OCI-LY1 (cell line): ENCODE measurements around the gene XPO6.

Experiments
- H2AFZ ChIP-seq: fragments of 200-600 bp; sonication (generic), shearing (Covaris generic); 2 replicates; pipeline ENCODE4 v1.6.0; 2014; ENCODE audit warnings: antibody characterized with exemption, mild to moderate bottlenecking, low read length
- H3F3A ChIP-seq: fragments of 200-600 bp; sonication (generic), shearing (Covaris generic); 2 replicates; pipeline ENCODE4 v1.6.0; 2014; ENCODE audit warnings: mild to moderate bottlenecking, antibody characterized with exemption, low read length, moderate library complexity; ENCODE audit not compliant: insufficient read depth
- H3K27ac ChIP-seq: fragments of 200-600 bp; sonication (generic); 2 replicates; pipeline ENCODE4 v1.5.1; 2014; ENCODE audit warnings: low read length, mixed run types, mild to moderate bottlenecking, low read depth; ENCODE audit not compliant: poor library complexity, severe bottlenecking
- H3K27me3 ChIP-seq: fragments of 200-600 bp; sonication (generic); 2 replicates; pipeline ENCODE4 v1.6.0; 2014; ENCODE audit warnings: antibody characterized with exemption, mild to moderate bottlenecking, low read length, moderate library complexity; ENCODE audit not compliant: insufficient read depth
- H3K36me3 ChIP-seq: fragments of 200-600 bp; sonication (generic); 2 replicates; pipeline ENCODE4 v1.6.1; 2014; ENCODE audit warnings: mild to moderate bottlenecking, antibody characterized with exemption, low read length, moderate library complexity, mixed read lengths; ENCODE audit not compliant: insufficient read depth
- H3K4me1 ChIP-seq: fragments of 200-600 bp; sonication (generic); 2 replicates; pipeline ENCODE4 v1.5.1; 2014; ENCODE audit warnings: mild to moderate bottlenecking, low read length, moderate library complexity; ENCODE audit not compliant: insufficient read depth, severe bottlenecking
- H3K4me2 ChIP-seq: fragments of 200-600 bp; sonication (generic), shearing (Covaris generic); 2 replicates; pipeline ENCODE4 v1.6.1; 2014; ENCODE audit warnings: low read length
- H3K4me3 ChIP-seq: fragments of 200-600 bp; sonication (generic); 2 replicates; pipeline ENCODE4 v1.5.1; 2014; ENCODE audit warnings: low read length, low read depth, mild to moderate bottlenecking, mixed read lengths; ENCODE audit not compliant: poor library complexity, severe bottlenecking
- H3K79me2 ChIP-seq: fragments of 200-600 bp; shearing (Covaris generic); 2 replicates; pipeline ENCODE4 v1.6.1; 2016; ENCODE audit warnings: mixed run types, low read length, mixed read lengths; ENCODE audit not compliant: insufficient read depth
- H3K9ac ChIP-seq: fragments of 200-600 bp; sonication (generic), shearing (Covaris generic); 2 replicates; pipeline ENCODE4 v1.6.1; 2014; ENCODE audit warnings: mild to moderate bottlenecking, low read length, mixed read lengths
- H3K9me2 ChIP-seq: fragments of 200-600 bp; sonication (generic), shearing (Covaris generic); 2 replicates; pipeline ENCODE4 v1.6.1; 2014; ENCODE audit warnings: low read depth, mild to moderate bottlenecking, low read length, mixed read lengths
- H3K9me3 ChIP-seq: fragments of 200-600 bp; shearing (Covaris generic); 2 replicates; pipeline ENCODE4 v1.6.1; 2014; ENCODE audit warnings: low read length, mixed read lengths
- H4K20me1 ChIP-seq: fragments of 200-600 bp; sonication (generic), shearing (Covaris generic); 2 replicates; pipeline ENCODE4 v1.6.0; 2016; ENCODE audit warnings: mild to moderate bottlenecking, low read length; ENCODE audit not compliant: insufficient read depth
- CTCF ChIP-seq: fragments of 200-600 bp; sonication (generic), shearing (Covaris generic); IDR thresholded peaks from 2 replicates; pipeline ENCODE4 v1.5.1; 2017; ENCODE audit warnings: mild to moderate bottlenecking, antibody characterized with exemption, low read length, moderate library complexity, mixed read lengths
- EZH2 ChIP-seq: fragments of 200-600 bp; sonication (generic), shearing (Covaris generic); IDR thresholded peaks from 2 replicates; pipeline ENCODE4 v1.8.0; 2017; ENCODE audit warnings: borderline replicate concordance, mixed run types, mild to moderate bottlenecking, antibody characterized with exemption, low read length, moderate library complexity, mixed read lengths

The XPO6 gene

GRCh38 chr16:28183930-28184329 lies 27.8 kb downstream of the XPO6 start:
- H3K9me3 ChIP-seq: peaks cover 4% of the 10 kb centered on the region; the same call in 1 of the 2 replicates
- H3K79me2 ChIP-seq: peaks cover 96% of the 10 kb centered on the region
- no peak overlapping the region for H3K9ac ChIP-seq
- H3K36me3 ChIP-seq: peaks cover 59% of the 10 kb centered on the region
- H3K27ac ChIP-seq: no peak overlapping the region
- H3K4me1 ChIP-seq: peaks cover 37% of the 10 kb centered on the region
- TF ChIP-seq EZH2 (no peak), CTCF (no peak)
- H4K20me1 ChIP-seq: no peaks in the 10 kb centered on the region
- H3K9me2 ChIP-seq: no peaks in the 10 kb centered on the region
- no peak overlapping the region for H3K4me2 ChIP-seq
- H3F3A ChIP-seq: no peaks in the 10 kb centered on the region
- H3K4me3 ChIP-seq: no peak overlapping the region
- H3K27me3 ChIP-seq: no peaks in the 10 kb centered on the region
- no peak overlapping the region for H2AFZ ChIP-seq

- H3K9me2 ChIP-seq: no peaks in the 10 kb centered on the region
- H3K4me3 ChIP-seq: no peak overlapping the region
- no peak for TF ChIP-seq EZH2
- no peaks in the 10 kb centered on the region for H3F3A ChIP-seq
- no peaks in the 10 kb centered on the region for H3K27me3 ChIP-seq
- H3K4me2 ChIP-seq: no peak overlapping the region
- H3K9me3 ChIP-seq: peaks cover 4% of the 10 kb centered on the region; the same call in 1 of the 2 replicates
- no peak overlapping the region for H3K9ac ChIP-seq
- no peaks in the 10 kb centered on the region for H4K20me1 ChIP-seq
- peaks cover 92% of the 10 kb centered on the region for H3K79me2 ChIP-seq
- H3K36me3 ChIP-seq: peaks cover 62% of the 10 kb centered on the region
- no peak overlapping the region for H2AFZ ChIP-seq
- no peak overlapping the region for H3K27ac ChIP-seq
- H3K4me1 ChIP-seq: peaks cover 32% of the 10 kb centered on the region
Observed at GRCh38 chr16:28183484-28183883, 28.3 kb downstream of the XPO6 start.

- Histone ChIP-seq H2AFZ (no peak overlapping the region), H3K27me3 (no peaks in the 10 kb centered on the region), H3K4me1 (peaks cover 26% of the 10 kb centered on the region), H3K4me3 (no peak overlapping the region), H3F3A (no peaks in the 10 kb centered on the region), H3K9me2 (no peaks in the 10 kb centered on the region), H3K9me3 (peaks cover 4% of the 10 kb centered on the region; the same call in 1 of the 2 replicates), H3K27ac (no peak overlapping the region), H3K9ac (no peak overlapping the region), H3K79me2 (peaks cover 85% of the 10 kb centered on the region), H3K36me3 (peaks cover 63% of the 10 kb centered on the region), H3K4me2 (no peak overlapping the region), H4K20me1 (no peaks in the 10 kb centered on the region)
- no peak for TF ChIP-seq EZH2
- TF ChIP-seq CTCF: no peak
Observed at GRCh38 chr16:28182801-28183200, 29.0 kb downstream of the XPO6 start.

GRCh38 chr16:28182183-28182582 lies 29.6 kb downstream of the XPO6 start:
- TF ChIP-seq EZH2 (no peak), CTCF (no peak)
- H3K4me2 ChIP-seq: no peak overlapping the region; the same call in 1 of the 2 replicates
- H4K20me1 ChIP-seq: no peaks in the 10 kb centered on the region
- no peak overlapping the region for H3K4me3 ChIP-seq
- peaks cover 79% of the 10 kb centered on the region for H3K79me2 ChIP-seq
- H3K36me3 ChIP-seq: peaks cover 64% of the 10 kb centered on the region
- H2AFZ ChIP-seq: no peak overlapping the region
- H3K9me3 ChIP-seq: peaks cover 4% of the 10 kb centered on the region; the same call in 1 of the 2 replicates
- no peaks in the 10 kb centered on the region for H3K9me2 ChIP-seq
- H3K4me1 ChIP-seq: peaks cover 21% of the 10 kb centered on the region
- no peaks in the 10 kb centered on the region for H3K27me3 ChIP-seq
- no peak overlapping the region for H3K27ac ChIP-seq
- no peak overlapping the region for H3K9ac ChIP-seq
- no peaks in the 10 kb centered on the region for H3F3A ChIP-seq
